T47D (cell line): ENCODE results near the gene FBXO42.

ENCODE experiments used
- DNase-seq, 2 experiments: peaks; one replicate each; pipeline versions ENCODE4 v3.0.0 to v3.0.0-alpha.2; 2011 to 2012; ENCODE audit warnings: low read depth in 1 of 2, low spot score in 1 of 2
- JUND ChIP-seq: IDR thresholded peaks from 2 replicates; pipeline ENCODE4 v1.6.1; 2012; ENCODE audit warnings: low read depth
- in situ Hi-C: cut with HindIII; loops from 2 replicates; pipeline ENCODE4 v1.10.0; 2016; ENCODE audit warnings: low sequenced_read_pairs, low pct_unique_long_range_greater_than_20kb

The FBXO42 gene

GRCh38 chr1:16294219-16295212, 57.8 kb downstream of the FBXO42 start:
- no peak for TF ChIP-seq JUND
- in situ Hi-C loops = no loop called here
- DNase-seq = no peak

- in situ Hi-C loops = no loop called here
- DNase-seq = no peak
- no peak for TF ChIP-seq JUND
These were observed 58.7 kb downstream of the FBXO42 start for GRCh38 chr1:16293538-16293937.

- no peak for DNase-seq
- in situ Hi-C loops = no loop called here
- TF ChIP-seq JUND = no peak
These were observed 59.5 kb downstream of the FBXO42 start for GRCh38 chr1:16292739-16293138.

- in situ Hi-C loops = no loop called here
- TF ChIP-seq JUND = no peak
- DNase-seq = no peak
These were observed 62.3 kb downstream of the FBXO42 start for GRCh38 chr1:16289959-16290358.

GRCh38 chr1:16286122-16286521, 66.2 kb downstream of the FBXO42 start:
- no peak for DNase-seq
- TF ChIP-seq JUND = no peak

GRCh38 chr1:16281765-16282164, 70.5 kb downstream of the FBXO42 start:
- DNase-seq = no peak
- no peak for TF ChIP-seq JUND
- in situ Hi-C loops = no loop called here

More at GRCh38 chr1:16286122-16286521, 66.2 kb downstream of the FBXO42 start:
- in situ Hi-C loops = no loop called here

GRCh38 chr1:16279186-16279585, 73.1 kb downstream of the FBXO42 start:
- in situ Hi-C loops = no loop called here
- no peak for DNase-seq
- TF ChIP-seq JUND = no peak

- TF ChIP-seq JUND = no peak
- in situ Hi-C loops = no loop called here
- no peak for DNase-seq
These were observed 75.8 kb downstream of the FBXO42 start for GRCh38 chr1:16276302-16277030.

GRCh38 chr1:16275591-16275990, 76.7 kb downstream of the FBXO42 start:
- in situ Hi-C loops = no loop called here
- no peak for DNase-seq
- no peak for TF ChIP-seq JUND

- TF ChIP-seq JUND = no peak
- in situ Hi-C loops = no loop called here
- DNase-seq = no peak
These were observed 84.5 kb downstream of the FBXO42 start for GRCh38 chr1:16267690-16268180.

GRCh38 chr1:16266411-16267118, 85.7 kb downstream of the FBXO42 start:
- in situ Hi-C loops = no loop called here
- no peak for DNase-seq
- TF ChIP-seq JUND = no peak

- DNase-seq = no peak
- in situ Hi-C loops = no loop called here
- TF ChIP-seq JUND = no peak
These were observed 90.2 kb downstream of the FBXO42 start for GRCh38 chr1:16262067-16262466.
